GM12878 (cell line): ENCODE data around the gene PLAC8L1.

ENCODE experiments used
- CTCF ChIP-seq, 3 experiments: IDR thresholded peaks in 2 of 3; conservative IDR thresholded peaks in 1 of 3; 2 replicates each; pipeline ENCODE4 v1.5.1; 2011; ENCODE audit warnings: low read depth in 3 of 3, low read length in 3 of 3, mild to moderate bottlenecking in 3 of 3, control low read depth in 2 of 3, moderate library complexity in 2 of 3, inconsistent platforms in 1 of 3, mixed read lengths in 1 of 3; ENCODE audit not compliant: control insufficient read depth in 2 of 3, insufficient read depth in 1 of 3; ENCODE audit errors: extremely low read depth in 1 of 3
- NFIC ChIP-seq: IDR thresholded peaks from 2 replicates; pipeline ENCODE4 v1.6.1; 2012; ENCODE audit warnings: low read depth, mild to moderate bottlenecking, inconsistent platforms, low read length, moderate library complexity
- NRF1 ChIP-seq: conservative IDR thresholded peaks from 2 replicates; pipeline ENCODE4 v1.6.1; 2011; ENCODE audit warnings: mild to moderate bottlenecking, low read depth, low read length, improper control_type of control experiment
- POLR2AphosphoS5 ChIP-seq: IDR thresholded peaks from 2 replicates; pipeline ENCODE4 v1.6.1; 2011; ENCODE audit warnings: mild to moderate bottlenecking, low read length, inconsistent platforms
- RCOR1 ChIP-seq: conservative IDR thresholded peaks from 2 replicates; pipeline ENCODE4 v1.6.1; 2012; ENCODE audit warnings: low read depth, low read length, improper control_type of control experiment
- TBL1XR1 ChIP-seq: IDR thresholded peaks from 2 replicates; pipeline ENCODE4 v1.6.1; 2012; ENCODE audit warnings: low read depth, low read length, improper control_type of control experiment
- USF2 ChIP-seq: IDR thresholded peaks from 2 replicates; pipeline ENCODE4 v1.6.1; 2011; ENCODE audit warnings: low read depth, low read length, improper control_type of control experiment, borderline replicate concordance
- YY1 ChIP-seq: IDR thresholded peaks from 2 replicates; pipeline ENCODE4 v1.6.1; 2011; ENCODE audit warnings: low read depth, mild to moderate bottlenecking, low read length
- ZBTB11 ChIP-seq: fragments of 450-650 bp; formaldehyde crosslinking; IDR thresholded peaks from 2 replicates; pipeline ENCODE4 v1.5.0; 2022; ENCODE audit warnings: mild to moderate bottlenecking, missing genetic modification characterization
- TF ChIP-seq, protein P1 (sequence below): fragments of 450-650 bp; formaldehyde crosslinking; IDR thresholded peaks from 2 replicates; pipeline ENCODE4 v1.4.0; 2020; ENCODE audit warnings: mild to moderate bottlenecking, moderate library complexity
- TF ChIP-seq, protein P2 (sequence below): fragments of 450-650 bp; IDR thresholded peaks from 2 replicates; pipeline ENCODE4 v1.6.1; 2017; ENCODE audit warnings: mild to moderate bottlenecking, moderate library complexity
- TF ChIP-seq, protein P3 (sequence below): fragments of 450-650 bp; IDR thresholded peaks from 2 replicates; pipeline ENCODE4 v1.6.1; 2016; ENCODE audit warnings: mild to moderate bottlenecking, moderate library complexity, borderline replicate concordance

DNA sequence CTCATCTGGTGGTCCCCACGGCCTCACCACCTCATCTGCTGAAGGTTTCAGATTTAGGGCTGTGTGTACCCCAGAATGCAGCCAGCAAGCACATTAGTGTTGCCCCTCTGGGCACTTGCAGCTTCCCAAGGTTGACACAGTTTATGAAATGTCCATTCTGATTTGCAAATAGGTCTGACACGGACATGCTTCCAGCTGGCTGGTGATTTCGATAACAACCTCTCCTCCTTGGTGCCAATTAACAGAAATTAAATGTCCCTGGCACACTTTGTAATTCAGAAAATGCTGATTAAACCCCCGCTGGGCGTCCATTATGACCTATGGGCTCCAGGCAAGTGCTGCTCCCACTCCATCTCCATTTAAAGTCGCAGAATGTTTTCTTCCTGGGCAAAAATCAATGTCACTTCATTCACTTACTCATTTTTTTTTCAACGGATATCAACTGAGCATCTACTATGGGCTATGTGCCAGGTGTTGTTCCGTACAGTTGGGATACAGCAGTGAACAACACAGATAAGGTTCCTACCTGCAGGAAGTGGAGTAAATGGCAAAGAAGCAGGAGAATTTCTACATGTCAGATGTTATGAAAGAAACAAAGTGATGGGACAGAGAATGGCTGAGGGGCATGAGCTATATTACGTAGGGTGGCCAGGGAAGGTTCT is 32.0 kb downstream of the PLAC8L1 start:
- TF ChIP-seq NRF1 (no peak), NFIC (no peak), POLR2AphosphoS5 (no peak), ZBTB11 (CRISPR knock-in tag) (no peak), RCOR1 (no peak), YY1 (no peak), CTCF (IDR thresholded peaks at IDR 0.05 in 2 of 3, conservative IDR thresholded peaks at IDR 0.05 in 1 of 3; ENCODE audit: control insufficient read depth in 2 of 3, extremely low read depth in 1 of 3, insufficient read depth in 1 of 3, low read depth in 3 of 3, low read length in 3 of 3) (no peak), TBL1XR1 (no peak), USF2 (no peak)
- TF ChIP-seq, protein P1, sequence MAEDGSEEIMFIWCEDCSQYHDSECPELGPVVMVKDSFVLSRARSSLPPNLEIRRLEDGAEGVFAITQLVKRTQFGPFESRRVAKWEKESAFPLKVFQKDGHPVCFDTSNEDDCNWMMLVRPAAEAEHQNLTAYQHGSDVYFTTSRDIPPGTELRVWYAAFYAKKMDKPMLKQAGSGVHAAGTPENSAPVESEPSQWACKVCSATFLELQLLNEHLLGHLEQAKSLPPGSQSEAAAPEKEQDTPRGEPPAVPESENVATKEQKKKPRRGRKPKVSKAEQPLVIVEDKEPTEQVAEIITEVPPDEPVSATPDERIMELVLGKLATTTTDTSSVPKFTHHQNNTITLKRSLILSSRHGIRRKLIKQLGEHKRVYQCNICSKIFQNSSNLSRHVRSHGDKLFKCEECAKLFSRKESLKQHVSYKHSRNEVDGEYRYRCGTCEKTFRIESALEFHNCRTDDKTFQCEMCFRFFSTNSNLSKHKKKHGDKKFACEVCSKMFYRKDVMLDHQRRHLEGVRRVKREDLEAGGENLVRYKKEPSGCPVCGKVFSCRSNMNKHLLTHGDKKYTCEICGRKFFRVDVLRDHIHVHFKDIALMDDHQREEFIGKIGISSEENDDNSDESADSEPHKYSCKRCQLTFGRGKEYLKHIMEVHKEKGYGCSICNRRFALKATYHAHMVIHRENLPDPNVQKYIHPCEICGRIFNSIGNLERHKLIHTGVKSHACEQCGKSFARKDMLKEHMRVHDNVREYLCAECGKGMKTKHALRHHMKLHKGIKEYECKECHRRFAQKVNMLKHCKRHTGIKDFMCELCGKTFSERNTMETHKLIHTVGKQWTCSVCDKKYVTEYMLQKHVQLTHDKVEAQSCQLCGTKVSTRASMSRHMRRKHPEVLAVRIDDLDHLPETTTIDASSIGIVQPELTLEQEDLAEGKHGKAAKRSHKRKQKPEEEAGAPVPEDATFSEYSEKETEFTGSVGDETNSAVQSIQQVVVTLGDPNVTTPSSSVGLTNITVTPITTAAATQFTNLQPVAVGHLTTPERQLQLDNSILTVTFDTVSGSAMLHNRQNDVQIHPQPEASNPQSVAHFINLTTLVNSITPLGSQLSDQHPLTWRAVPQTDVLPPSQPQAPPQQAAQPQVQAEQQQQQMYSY (CRISPR knock-in tag): no peak
- TF ChIP-seq, protein P2, sequence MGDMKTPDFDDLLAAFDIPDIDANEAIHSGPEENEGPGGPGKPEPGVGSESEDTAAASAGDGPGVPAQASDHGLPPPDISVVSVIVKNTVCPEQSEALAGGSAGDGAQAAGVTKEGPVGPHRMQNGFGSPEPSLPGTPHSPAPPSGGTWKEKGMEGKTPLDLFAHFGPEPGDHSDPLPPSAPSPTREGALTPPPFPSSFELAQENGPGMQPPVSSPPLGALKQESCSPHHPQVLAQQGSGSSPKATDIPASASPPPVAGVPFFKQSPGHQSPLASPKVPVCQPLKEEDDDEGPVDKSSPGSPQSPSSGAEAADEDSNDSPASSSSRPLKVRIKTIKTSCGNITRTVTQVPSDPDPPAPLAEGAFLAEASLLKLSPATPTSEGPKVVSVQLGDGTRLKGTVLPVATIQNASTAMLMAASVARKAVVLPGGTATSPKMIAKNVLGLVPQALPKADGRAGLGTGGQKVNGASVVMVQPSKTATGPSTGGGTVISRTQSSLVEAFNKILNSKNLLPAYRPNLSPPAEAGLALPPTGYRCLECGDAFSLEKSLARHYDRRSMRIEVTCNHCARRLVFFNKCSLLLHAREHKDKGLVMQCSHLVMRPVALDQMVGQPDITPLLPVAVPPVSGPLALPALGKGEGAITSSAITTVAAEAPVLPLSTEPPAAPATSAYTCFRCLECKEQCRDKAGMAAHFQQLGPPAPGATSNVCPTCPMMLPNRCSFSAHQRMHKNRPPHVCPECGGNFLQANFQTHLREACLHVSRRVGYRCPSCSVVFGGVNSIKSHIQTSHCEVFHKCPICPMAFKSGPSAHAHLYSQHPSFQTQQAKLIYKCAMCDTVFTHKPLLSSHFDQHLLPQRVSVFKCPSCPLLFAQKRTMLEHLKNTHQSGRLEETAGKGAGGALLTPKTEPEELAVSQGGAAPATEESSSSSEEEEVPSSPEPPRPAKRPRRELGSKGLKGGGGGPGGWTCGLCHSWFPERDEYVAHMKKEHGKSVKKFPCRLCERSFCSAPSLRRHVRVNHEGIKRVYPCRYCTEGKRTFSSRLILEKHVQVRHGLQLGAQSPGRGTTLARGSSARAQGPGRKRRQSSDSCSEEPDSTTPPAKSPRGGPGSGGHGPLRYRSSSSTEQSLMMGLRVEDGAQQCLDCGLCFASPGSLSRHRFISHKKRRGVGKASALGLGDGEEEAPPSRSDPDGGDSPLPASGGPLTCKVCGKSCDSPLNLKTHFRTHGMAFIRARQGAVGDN: no peak
- TF ChIP-seq, protein P3, sequence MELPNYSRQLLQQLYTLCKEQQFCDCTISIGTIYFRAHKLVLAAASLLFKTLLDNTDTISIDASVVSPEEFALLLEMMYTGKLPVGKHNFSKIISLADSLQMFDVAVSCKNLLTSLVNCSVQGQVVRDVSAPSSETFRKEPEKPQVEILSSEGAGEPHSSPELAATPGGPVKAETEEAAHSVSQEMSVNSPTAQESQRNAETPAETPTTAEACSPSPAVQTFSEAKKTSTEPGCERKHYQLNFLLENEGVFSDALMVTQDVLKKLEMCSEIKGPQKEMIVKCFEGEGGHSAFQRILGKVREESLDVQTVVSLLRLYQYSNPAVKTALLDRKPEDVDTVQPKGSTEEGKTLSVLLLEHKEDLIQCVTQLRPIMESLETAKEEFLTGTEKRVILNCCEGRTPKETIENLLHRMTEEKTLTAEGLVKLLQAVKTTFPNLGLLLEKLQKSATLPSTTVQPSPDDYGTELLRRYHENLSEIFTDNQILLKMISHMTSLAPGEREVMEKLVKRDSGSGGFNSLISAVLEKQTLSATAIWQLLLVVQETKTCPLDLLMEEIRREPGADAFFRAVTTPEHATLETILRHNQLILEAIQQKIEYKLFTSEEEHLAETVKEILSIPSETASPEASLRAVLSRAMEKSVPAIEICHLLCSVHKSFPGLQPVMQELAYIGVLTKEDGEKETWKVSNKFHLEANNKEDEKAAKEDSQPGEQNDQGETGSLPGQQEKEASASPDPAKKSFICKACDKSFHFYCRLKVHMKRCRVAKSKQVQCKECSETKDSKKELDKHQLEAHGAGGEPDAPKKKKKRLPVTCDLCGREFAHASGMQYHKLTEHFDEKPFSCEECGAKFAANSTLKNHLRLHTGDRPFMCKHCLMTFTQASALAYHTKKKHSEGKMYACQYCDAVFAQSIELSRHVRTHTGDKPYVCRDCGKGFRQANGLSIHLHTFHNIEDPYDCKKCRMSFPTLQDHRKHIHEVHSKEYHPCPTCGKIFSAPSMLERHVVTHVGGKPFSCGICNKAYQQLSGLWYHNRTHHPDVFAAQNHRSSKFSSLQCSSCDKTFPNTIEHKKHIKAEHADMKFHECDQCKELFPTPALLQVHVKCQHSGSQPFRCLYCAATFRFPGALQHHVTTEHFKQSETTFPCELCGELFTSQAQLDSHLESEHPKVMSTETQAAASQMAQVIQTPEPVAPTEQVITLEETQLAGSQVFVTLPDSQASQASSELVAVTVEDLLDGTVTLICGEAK: no peak
